Right ventricle myocardium inferior (tissue), 1 donor: Measurements from ENCODE around the gene TEFM. TPM values are rescaled to one million over a fixed set of nuclear protein-coding genes. Genes with fewer than 3 reads are reported as not detected.
A peak's percentile ranks its signal among the peaks of the same experiment; 100 is the strongest.
"Not testable (repeated sequence)": the region's sequence is repeated elsewhere in the genome, so short reads cannot be mapped to it uniquely, and the experiment has no call there.

Experiments used
- ATAC-seq: fragments of 200-7000 bp; cut with Tn5 transposase; one replicate; pipeline ENCODE4 v1.9.1; 2020; ENCODE audit warnings: mild to moderate bottlenecking, moderate library complexity
- DNase-seq: peaks from one replicate; pipeline ENCODE4 v3.0.0; 2021; ENCODE audit errors: missing footprints
- intact Hi-C: fragments of 100-400 bp; cut with DNase I; formaldehyde crosslinking; loops from one replicate; pipeline ENCODE4 v1.11.0; 2022
- total RNA-seq: library from RNA; stranded (reverse); fragmentation: NEBNext Ultra II Directional; extraction: Animal tissue kit (Norgen Biotek cat#: 25700); gene quantifications from one replicate; pipeline ENCODE4 v1.2.1, GENCODE V29; 2021
- donor health status: DM: no; HTN: yes; CAD: no; lungs with severe emphysema.

Gene TEFM
- total RNA-seq, 1 donor from 2014 or later = 15.6 TPM

- ATAC-seq (no peak), DNase-seq (no peak)
- intact Hi-C loops = no loop called here
These were observed 18.3 kb upstream of the TEFM start for GRCh38 chr17:30924341-30924740.

- ATAC-seq = peak; percentile 35
- DNase-seq = no peak
- intact Hi-C loops = no loop called here
These were observed 16.4 kb upstream of the TEFM start for GRCh38 chr17:30922235-30923030.

GRCh38 chr17:30921544-30922196, 15.6 kb upstream of the TEFM start, which contains the start of gene ADAP2:
ADAP2 (plus strand) TSS chr17:30921945; CDS start chr17:30922015, 70 bp downstream.
- DNase-seq = peak; percentile 89
- intact Hi-C loops = no loop called here
- ATAC-seq = peak; percentile 87

- intact Hi-C loops = no loop called here
- ATAC-seq (no peak), DNase-seq (no peak)
These were observed 14.9 kb upstream of the TEFM start for GRCh38 chr17:30920683-30921543.

GRCh38 chr17:30920282-30920681, 14.2 kb upstream of the TEFM start:
- no peak for ATAC-seq
- no peak for DNase-seq
- intact Hi-C loops = no loop called here

DNA sequence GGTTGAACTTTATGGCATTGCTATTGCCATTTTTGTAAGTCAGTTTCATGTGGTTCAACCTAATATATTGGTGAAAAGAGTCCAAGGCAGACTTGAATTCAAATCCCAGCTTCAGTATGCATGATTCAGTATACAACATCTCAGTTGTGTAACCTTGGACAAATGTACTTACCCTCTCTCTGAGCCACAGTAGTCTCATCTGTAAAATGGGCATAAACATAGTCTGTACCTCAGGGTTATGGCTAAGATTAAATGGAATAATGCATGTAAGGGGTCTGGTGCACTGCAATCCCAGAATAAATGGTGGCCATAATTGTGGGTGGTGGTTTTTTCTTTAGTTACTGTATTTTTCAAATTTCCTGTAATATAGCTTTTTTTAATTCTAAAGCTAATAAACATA, 11.0 kb upstream of the TEFM start:
- ATAC-seq (no peak), DNase-seq (no peak)
- intact Hi-C loops = no loop called here

DNA sequence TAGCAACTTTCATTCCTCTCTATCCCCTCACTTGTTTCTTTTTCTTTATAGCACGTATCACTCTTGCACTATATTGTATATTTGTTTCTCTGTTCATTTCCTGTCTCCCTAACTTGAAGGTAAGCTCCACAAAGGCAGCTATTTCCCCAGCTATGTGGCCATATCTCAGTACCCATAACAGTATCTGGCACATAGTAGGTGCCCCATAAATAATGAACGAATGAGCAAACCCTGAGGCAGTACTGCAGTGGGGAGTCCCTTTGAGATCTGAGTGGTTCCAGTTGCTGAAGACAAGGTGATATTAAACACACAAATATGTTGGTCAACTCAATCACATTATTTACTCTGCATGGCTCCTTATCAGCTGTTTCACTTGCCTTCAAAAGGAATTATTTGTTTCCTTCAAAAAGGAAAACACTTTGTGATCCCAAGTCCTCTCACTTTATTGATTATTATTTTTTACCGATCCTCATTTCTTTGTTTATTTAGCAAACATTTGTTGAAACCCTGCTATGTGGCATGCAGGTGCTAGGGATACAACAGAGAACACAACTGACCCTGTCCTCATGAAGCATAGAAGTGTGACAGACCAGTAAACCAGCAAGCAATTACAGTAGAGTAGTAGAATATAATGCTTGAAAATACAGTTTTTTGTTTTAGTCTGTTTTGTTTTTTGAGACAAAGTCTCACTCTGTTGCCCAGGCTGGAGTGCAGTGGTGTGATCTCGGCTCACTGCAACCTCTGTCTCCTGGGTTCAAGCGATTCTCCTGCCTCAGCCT, 10.0 kb upstream of the TEFM start:
- intact Hi-C loops = no loop called here
- ATAC-seq (no peak), DNase-seq (no peak)

DNA sequence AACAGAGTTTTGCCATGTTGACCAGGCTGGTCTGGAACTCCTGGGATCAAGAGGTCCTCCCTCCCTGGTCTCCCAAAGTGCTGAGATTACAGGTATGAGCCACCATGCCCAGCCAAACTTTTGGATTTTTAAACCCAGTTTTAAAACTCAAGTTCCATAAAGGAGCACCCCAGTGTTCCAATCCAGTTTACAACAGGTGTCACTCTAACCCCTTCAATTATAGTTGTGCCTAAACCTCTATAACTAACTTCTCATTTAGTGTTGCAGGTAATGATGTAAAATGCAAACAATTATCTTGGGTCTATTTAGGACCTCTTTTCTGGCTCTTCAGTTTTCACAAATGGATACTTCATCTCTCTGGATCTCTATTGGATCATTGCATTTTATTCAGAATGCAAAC, 7.9 kb upstream of the TEFM start:
- intact Hi-C loops = no loop called here
- ATAC-seq = no peak
- DNase-seq = no peak

DNA sequence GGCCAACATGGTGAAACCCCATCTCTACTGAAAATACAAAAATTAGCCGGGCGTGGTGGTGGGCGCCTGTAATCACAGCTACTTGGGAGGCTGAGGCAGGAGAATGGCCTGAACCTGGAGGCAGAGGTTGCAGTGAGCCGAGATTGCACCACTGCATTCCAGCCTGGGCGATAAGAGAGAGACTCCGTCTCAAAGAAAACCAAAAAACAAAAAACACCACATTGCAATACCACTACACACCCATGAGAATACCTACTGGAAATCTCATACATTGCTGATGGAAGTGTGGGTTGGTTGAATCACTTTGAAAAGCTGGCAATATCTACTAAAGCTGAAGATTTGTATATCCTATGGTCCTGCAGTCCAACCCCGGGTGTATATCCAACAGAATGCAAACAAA, 4.1 kb upstream of the TEFM start:
- intact Hi-C loops, ATAC-seq, DNase-seq: not testable (repeated sequence)

DNA sequence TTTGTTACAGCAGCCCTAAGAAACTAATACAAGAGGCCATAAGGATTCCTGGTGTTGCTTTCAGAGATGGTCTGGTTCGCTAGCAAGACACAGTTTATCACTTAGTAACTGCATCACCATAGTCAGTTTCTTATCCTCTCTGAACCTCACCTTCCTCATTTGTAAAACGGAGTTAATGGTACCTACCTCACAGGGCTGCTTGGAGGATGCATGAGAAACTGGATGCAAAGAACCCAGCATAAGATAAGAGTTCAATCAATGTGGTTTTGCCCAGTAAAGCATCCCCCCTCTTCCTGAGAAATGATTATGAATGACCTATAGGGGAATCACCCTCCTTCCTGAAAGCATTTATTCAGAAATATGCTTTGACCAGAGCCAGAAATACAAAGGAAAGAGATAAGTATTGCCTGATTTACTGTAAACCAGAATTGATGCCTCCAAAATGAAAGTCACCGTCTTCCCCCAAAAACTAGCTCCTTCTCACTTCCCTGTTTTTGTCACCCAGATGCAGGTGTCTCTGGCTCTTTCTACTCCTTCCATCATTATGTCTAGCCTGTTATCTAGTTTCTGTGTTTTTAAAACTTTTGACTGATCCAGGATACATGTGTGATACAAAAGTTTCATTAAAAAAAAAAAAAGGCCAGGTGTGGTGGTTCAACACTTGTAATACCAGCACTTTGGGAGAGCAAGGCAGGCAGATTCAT, 2.8 kb upstream of the TEFM start:
- no peak for ATAC-seq
- intact Hi-C loops = no loop called here

DNA sequence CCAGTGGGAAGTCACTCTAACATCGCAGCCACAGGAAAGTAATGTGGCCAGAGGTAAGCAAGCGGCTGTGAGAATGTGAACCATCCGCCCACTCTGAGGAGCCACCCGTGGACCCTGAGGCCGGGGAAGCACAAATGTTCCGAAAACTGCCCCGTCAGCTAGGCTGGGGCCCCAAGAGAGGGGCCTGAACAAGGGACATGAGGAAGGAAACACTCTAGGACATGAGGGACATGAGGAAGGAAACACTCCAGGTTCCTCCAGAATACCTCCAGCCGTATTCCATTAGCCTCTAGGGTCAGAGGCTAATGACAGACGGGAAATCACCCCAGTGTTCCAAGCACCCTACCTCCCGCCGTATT, 317 bp downstream of the TEFM start:
- DNase-seq (no peak), ATAC-seq (peak; percentile 45)
- intact Hi-C loops = loop anchor here (1.0 kb wide), 1 partner anchor 66 kb away; the partner anchor contains the start of gene RNF135

More for the DNA sequence above, 2.8 kb upstream of the TEFM start:
- DNase-seq = no peak

DNA sequence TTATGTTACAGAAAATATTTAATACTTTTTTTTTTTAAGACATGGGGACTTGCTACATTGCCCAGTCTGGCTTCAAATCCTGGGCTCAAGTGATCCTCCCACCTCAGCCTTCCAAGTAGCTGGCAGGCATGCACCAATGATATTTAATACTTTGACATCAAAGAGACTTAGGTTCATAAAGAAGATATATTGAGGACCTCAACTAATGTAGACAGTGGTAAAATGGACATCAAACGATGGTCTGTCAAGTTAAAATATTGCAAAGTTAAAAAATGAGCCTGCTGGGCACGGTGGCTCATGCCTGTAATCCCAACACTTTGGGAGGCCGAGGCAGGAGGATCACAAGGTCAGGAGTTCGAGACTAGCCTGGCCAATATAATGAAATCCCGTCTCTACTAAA, 8.7 kb downstream of the TEFM start:
- ATAC-seq (no peak), DNase-seq (no peak)
- intact Hi-C loops = no loop called here

GRCh38 chr17:30894236-30894635, 11.8 kb downstream of the TEFM start:
- no peak for ATAC-seq
- intact Hi-C loops = no loop called here

GRCh38 chr17:30886187-30886586, 19.9 kb downstream of the TEFM start:
- no peak for ATAC-seq
- DNase-seq = no peak
- intact Hi-C loops = no loop called here

More at GRCh38 chr17:30894236-30894635, 11.8 kb downstream of the TEFM start:
- DNase-seq = no peak

- intact Hi-C loops = no loop called here
- ATAC-seq (no peak), DNase-seq (no peak)
These were observed 37.0 kb downstream of the TEFM start for GRCh38 chr17:30869005-30869404.

DNA sequence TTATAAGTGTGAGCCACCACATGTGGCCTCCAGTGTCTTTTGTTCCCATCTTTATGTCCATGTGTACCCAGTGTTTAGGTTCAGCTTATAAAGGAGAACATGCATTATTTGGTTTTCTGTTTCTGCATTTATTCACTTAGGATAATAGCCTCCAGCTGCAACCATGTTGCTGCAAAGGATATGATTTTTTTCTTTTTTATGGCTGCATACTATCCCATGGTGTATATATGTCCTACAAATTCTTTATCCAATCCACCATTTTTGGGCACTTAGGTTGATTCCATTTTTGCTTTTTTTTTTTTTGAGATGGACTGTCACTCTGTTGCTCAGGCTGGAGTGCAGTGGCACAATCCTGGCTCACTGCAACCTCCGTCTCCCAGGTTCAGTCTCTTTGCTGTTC, 41.4 kb downstream of the TEFM start:
- intact Hi-C loops = no loop called here
- DNase-seq (no peak), ATAC-seq (no peak)

GRCh38 chr17:30858556-30859250, 47.3 kb downstream of the TEFM start:
- ATAC-seq (no peak), DNase-seq (no peak)
- intact Hi-C loops = no loop called here

GRCh38 chr17:30854146-30854545, 51.9 kb downstream of the TEFM start:
- DNase-seq (no peak), ATAC-seq (no peak)
- intact Hi-C loops = no loop called here
